HG03520 (cell line): ENCODE data around the gene CLNK.
A peak's percentile ranks its signal among the peaks of the same experiment; 100 is the strongest.

Source experiments
- ATAC-seq: cut with Tn5 transposase; IDR thresholded peaks from one replicate; pipeline ENCODE4 v1.9.1; 2021; ENCODE audit warnings: mild to moderate bottlenecking, moderate library complexity; ENCODE audit not compliant: unreplicated experiment

CLNK gene

GRCh38 chr4:10701702-10702460 lies 17.3 kb upstream of the CLNK start:
- ATAC-seq: no peak

- no peak for ATAC-seq
Measured at GRCh38 chr4:10701161-10701560, 16.6 kb upstream of the CLNK start.

GRCh38 chr4:10698172-10698571 lies 13.6 kb upstream of the CLNK start:
- no peak for ATAC-seq

- no peak for ATAC-seq
Measured at GRCh38 chr4:10697086-10697485, 12.5 kb upstream of the CLNK start.

- no peak for ATAC-seq
Measured at GRCh38 chr4:10696253-10696652, 11.7 kb upstream of the CLNK start.

GRCh38 chr4:10694828-10695209 lies 10.3 kb upstream of the CLNK start:
- no peak for ATAC-seq

- no peak for ATAC-seq
Measured at GRCh38 chr4:10694151-10694827, 9.7 kb upstream of the CLNK start.

GRCh38 chr4:10691651-10692050 lies 7.1 kb upstream of the CLNK start:
- no peak for ATAC-seq

GRCh38 chr4:10690185-10690907 lies 5.8 kb upstream of the CLNK start:
- no peak for ATAC-seq

- no peak for ATAC-seq
Measured at GRCh38 chr4:10688846-10689245, 4.3 kb upstream of the CLNK start.

GRCh38 chr4:10688022-10688421 lies 3.5 kb upstream of the CLNK start:
- ATAC-seq: no peak

- ATAC-seq: no peak
Measured at GRCh38 chr4:10687526-10687925, 3.0 kb upstream of the CLNK start.

GRCh38 chr4:10682397-10682796 lies 2.2 kb downstream of the CLNK start:
- ATAC-seq: no peak

- ATAC-seq: no peak
Measured at GRCh38 chr4:10677796-10678497, 6.6 kb downstream of the CLNK start.

- peak; percentile 64 for ATAC-seq
Measured at GRCh38 chr4:10673817-10674369, 10.7 kb downstream of the CLNK start.

- no peak for ATAC-seq
Measured at GRCh38 chr4:10672379-10672778, 12.2 kb downstream of the CLNK start.

- ATAC-seq: no peak
Measured at GRCh38 chr4:10671799-10672198, 12.8 kb downstream of the CLNK start.

GRCh38 chr4:10671366-10671765 lies 13.2 kb downstream of the CLNK start:
- peak; percentile 93 for ATAC-seq

- no peak for ATAC-seq
Measured at GRCh38 chr4:10670321-10670720, 14.2 kb downstream of the CLNK start.

- no peak for ATAC-seq
Measured at GRCh38 chr4:10667701-10668326, 16.8 kb downstream of the CLNK start.

GRCh38 chr4:10666616-10667015 lies 18.0 kb downstream of the CLNK start:
- ATAC-seq: no peak
